Activated naive CD8-positive, alpha-beta T cell (primary cell): Measurements from ENCODE around the gene PLCB4.

Experiments
- H3K27ac Mint-ChIP-seq: one replicate; pipeline ENCODE4 v1.8.0; 2021; ENCODE audit warnings: mixed read lengths
- H3K27me3 Mint-ChIP-seq: one replicate; pipeline ENCODE4 v1.8.0; 2021; ENCODE audit warnings: mixed read lengths
- H3K36me3 Mint-ChIP-seq: one replicate; pipeline ENCODE4 v1.8.0; 2021; ENCODE audit warnings: mixed read lengths
- H3K4me1 Mint-ChIP-seq: one replicate; pipeline ENCODE4 v1.8.0; 2021; ENCODE audit warnings: low read depth, mixed read lengths
- H3K4me3 Mint-ChIP-seq: one replicate; pipeline ENCODE4 v1.8.0; 2021; ENCODE audit warnings: mild to moderate bottlenecking, mixed read lengths
- H3K9me3 Mint-ChIP-seq: one replicate; pipeline ENCODE4 v1.8.0; 2021; ENCODE audit warnings: low read depth, mixed read lengths

Gene PLCB4

GRCh38 chr20:9212735-9213134, 143.8 kb downstream of the PLCB4 start:
- Mint-ChIP-seq H3K27ac (no peak overlapping the region), H3K9me3 (no peaks in the 10 kb centered on the region), H3K27me3 (no peaks in the 10 kb centered on the region), H3K4me1 (no peaks in the 10 kb centered on the region), H3K4me3 (no peak overlapping the region), H3K36me3 (no peaks in the 10 kb centered on the region)

- no peaks in the 10 kb centered on the region for H3K36me3 Mint-ChIP-seq
- H3K27me3 Mint-ChIP-seq, result no peaks in the 10 kb centered on the region
- H3K9me3 Mint-ChIP-seq, result no peaks in the 10 kb centered on the region
- H3K4me3 Mint-ChIP-seq, result no peak overlapping the region
- H3K4me1 Mint-ChIP-seq, result no peaks in the 10 kb centered on the region
- no peak overlapping the region for H3K27ac Mint-ChIP-seq
Measured at GRCh38 chr20:9214685-9215084, 145.8 kb downstream of the PLCB4 start.

- Mint-ChIP-seq H3K36me3 (no peaks in the 10 kb centered on the region), H3K27me3 (no peaks in the 10 kb centered on the region), H3K9me3 (no peaks in the 10 kb centered on the region), H3K27ac (no peak overlapping the region), H3K4me3 (no peak overlapping the region), H3K4me1 (no peaks in the 10 kb centered on the region)
Measured at GRCh38 chr20:9215539-9215938, 146.7 kb downstream of the PLCB4 start.

GRCh38 chr20:9218531-9218961, 149.7 kb downstream of the PLCB4 start:
- Mint-ChIP-seq H3K4me3 (no peak overlapping the region), H3K27ac (no peak overlapping the region), H3K9me3 (no peaks in the 10 kb centered on the region), H3K4me1 (no peaks in the 10 kb centered on the region), H3K27me3 (no peaks in the 10 kb centered on the region), H3K36me3 (no peaks in the 10 kb centered on the region)

GRCh38 chr20:9220874-9221547, 152.1 kb downstream of the PLCB4 start:
- Mint-ChIP-seq H3K27me3 (no peaks in the 10 kb centered on the region), H3K4me3 (no peak overlapping the region)

GRCh38 chr20:9223296-9223695, 154.4 kb downstream of the PLCB4 start:
- no peaks in the 10 kb centered on the region for H3K36me3 Mint-ChIP-seq
- H3K9me3 Mint-ChIP-seq, result no peaks in the 10 kb centered on the region
- H3K4me1 Mint-ChIP-seq, result no peaks in the 10 kb centered on the region
- no peak overlapping the region for H3K4me3 Mint-ChIP-seq
- no peaks in the 10 kb centered on the region for H3K27me3 Mint-ChIP-seq
- H3K27ac Mint-ChIP-seq, result no peak overlapping the region

More at GRCh38 chr20:9220874-9221547, 152.1 kb downstream of the PLCB4 start:
- Mint-ChIP-seq H3K4me1 (no peaks in the 10 kb centered on the region), H3K9me3 (no peaks in the 10 kb centered on the region), H3K36me3 (no peaks in the 10 kb centered on the region), H3K27ac (no peak overlapping the region)

- no peaks in the 10 kb centered on the region for H3K36me3 Mint-ChIP-seq
- no peak overlapping the region for H3K27ac Mint-ChIP-seq
- no peaks in the 10 kb centered on the region for H3K4me1 Mint-ChIP-seq
- no peaks in the 10 kb centered on the region for H3K27me3 Mint-ChIP-seq
- H3K4me3 Mint-ChIP-seq, result no peak overlapping the region
- H3K9me3 Mint-ChIP-seq, result no peaks in the 10 kb centered on the region
Measured at GRCh38 chr20:9225879-9226278, 157.0 kb downstream of the PLCB4 start.

- Mint-ChIP-seq H3K4me3 (no peak overlapping the region), H3K36me3 (no peaks in the 10 kb centered on the region), H3K27me3 (no peaks in the 10 kb centered on the region), H3K9me3 (no peaks in the 10 kb centered on the region), H3K27ac (no peak overlapping the region), H3K4me1 (no peaks in the 10 kb centered on the region)
Measured at GRCh38 chr20:9227896-9228615, 159.2 kb downstream of the PLCB4 start.

GRCh38 chr20:9228774-9229450, 160.0 kb downstream of the PLCB4 start:
- Mint-ChIP-seq H3K27me3 (no peaks in the 10 kb centered on the region), H3K27ac (no peak overlapping the region), H3K4me1 (no peaks in the 10 kb centered on the region), H3K36me3 (no peaks in the 10 kb centered on the region), H3K9me3 (no peaks in the 10 kb centered on the region), H3K4me3 (no peak overlapping the region)

GRCh38 chr20:9230406-9230805, 161.5 kb downstream of the PLCB4 start:
- H3K9me3 Mint-ChIP-seq, result no peaks in the 10 kb centered on the region
- no peaks in the 10 kb centered on the region for H3K27me3 Mint-ChIP-seq
- no peaks in the 10 kb centered on the region for H3K4me1 Mint-ChIP-seq
- no peaks in the 10 kb centered on the region for H3K36me3 Mint-ChIP-seq
- H3K27ac Mint-ChIP-seq, result no peak overlapping the region
- no peak overlapping the region for H3K4me3 Mint-ChIP-seq

- no peaks in the 10 kb centered on the region for H3K27me3 Mint-ChIP-seq
- no peaks in the 10 kb centered on the region for H3K9me3 Mint-ChIP-seq
- H3K4me3 Mint-ChIP-seq, result no peak overlapping the region
- H3K36me3 Mint-ChIP-seq, result no peaks in the 10 kb centered on the region
- H3K27ac Mint-ChIP-seq, result no peak overlapping the region
- H3K4me1 Mint-ChIP-seq, result no peaks in the 10 kb centered on the region
Measured at GRCh38 chr20:9233804-9234203, 164.9 kb downstream of the PLCB4 start.

- no peaks in the 10 kb centered on the region for H3K36me3 Mint-ChIP-seq
- no peaks in the 10 kb centered on the region for H3K4me1 Mint-ChIP-seq
- H3K27me3 Mint-ChIP-seq, result no peaks in the 10 kb centered on the region
Measured at GRCh38 chr20:9235518-9235917, 166.6 kb downstream of the PLCB4 start.

GRCh38 chr20:9236458-9236857, 167.6 kb downstream of the PLCB4 start:
- Mint-ChIP-seq H3K27ac (no peak overlapping the region), H3K27me3 (no peaks in the 10 kb centered on the region), H3K4me1 (no peaks in the 10 kb centered on the region), H3K4me3 (no peak overlapping the region), H3K9me3 (no peaks in the 10 kb centered on the region), H3K36me3 (no peaks in the 10 kb centered on the region)

More at GRCh38 chr20:9235518-9235917, 166.6 kb downstream of the PLCB4 start:
- H3K4me3 Mint-ChIP-seq, result no peak overlapping the region
- H3K9me3 Mint-ChIP-seq, result no peaks in the 10 kb centered on the region
- no peak overlapping the region for H3K27ac Mint-ChIP-seq

GRCh38 chr20:9241232-9241692, 172.4 kb downstream of the PLCB4 start:
- no peak overlapping the region for H3K4me3 Mint-ChIP-seq
- H3K27me3 Mint-ChIP-seq, result no peaks in the 10 kb centered on the region
- H3K36me3 Mint-ChIP-seq, result no peaks in the 10 kb centered on the region
- H3K9me3 Mint-ChIP-seq, result no peaks in the 10 kb centered on the region
- no peak overlapping the region for H3K27ac Mint-ChIP-seq
- no peaks in the 10 kb centered on the region for H3K4me1 Mint-ChIP-seq

- Mint-ChIP-seq H3K9me3 (no peaks in the 10 kb centered on the region), H3K27me3 (no peaks in the 10 kb centered on the region), H3K4me1 (no peaks in the 10 kb centered on the region), H3K27ac (no peak overlapping the region), H3K36me3 (no peaks in the 10 kb centered on the region), H3K4me3 (no peak overlapping the region)
Measured at GRCh38 chr20:9241721-9242427, 173.0 kb downstream of the PLCB4 start.
